Measurements from ENCODE around the gene SOX6. TPM values are rescaled to one million over a fixed set of nuclear protein-coding genes. Genes with fewer than 3 reads are reported as not detected.

Gene SOX6
- total RNA-seq, 1 experiment from 2014 or later = 0.21 TPM

DNA sequence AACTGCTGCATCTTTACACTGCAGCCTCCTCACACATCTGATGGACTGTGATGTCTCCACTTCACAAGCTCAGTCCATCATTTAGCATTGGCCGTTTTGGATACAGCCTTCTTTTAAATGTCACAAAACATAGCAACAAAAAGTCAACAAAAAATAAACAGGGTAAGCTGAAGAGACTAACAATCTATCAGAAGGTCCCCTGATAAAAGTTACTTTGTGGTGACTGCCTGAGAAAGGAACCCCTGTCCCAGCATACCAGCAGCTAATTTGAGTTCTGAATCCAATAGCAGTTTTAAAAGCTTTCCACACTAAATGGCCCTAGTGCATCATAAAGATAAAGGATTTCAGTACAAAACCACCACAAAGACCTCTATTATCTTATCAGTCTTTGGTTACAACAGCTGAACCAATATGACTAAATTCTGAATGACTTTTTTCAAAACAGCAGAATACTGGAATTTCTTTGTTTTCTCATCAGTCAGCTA lies 162.4 kb downstream of the SOX6 start:
- Histone ChIP-seq H3K36me3 (ENCODE audit: control insufficient read depth, insufficient read depth, low read length) (no peaks in the 10 kb centered on the region), H3K27ac (ENCODE audit: low read length) (no peak overlapping the region), H3K4me3 (ENCODE audit: low read depth in 2 of 2, low read length in 2 of 2) (no peak overlapping the region), H3K27me3 (ENCODE audit: control insufficient read depth, insufficient read depth, low read length) (no peaks in the 10 kb centered on the region), H3K4me1 (ENCODE audit: control insufficient read depth, insufficient read depth, low read length) (no peaks in the 10 kb centered on the region), H3K9me3 (ENCODE audit: control insufficient read depth, insufficient read depth, low read depth, low read length) (no peaks in the 10 kb centered on the region)
- BruUV-seq (replicated peaks) = no TSS peak
- in situ Hi-C loops (cut with HindIII; ENCODE audit: low pct_unique_long_range_greater_than_20kb, low sequenced_read_pairs) (no loop called here), intact Hi-C loops (cut with micrococcal nuclease; ENCODE audit: unreplicated experiment) (no loop called here)
- ChIA-PET CTCF (no interaction called here), POLR2A (no interaction called here)
- TF ChIP-seq, protein P1, sequence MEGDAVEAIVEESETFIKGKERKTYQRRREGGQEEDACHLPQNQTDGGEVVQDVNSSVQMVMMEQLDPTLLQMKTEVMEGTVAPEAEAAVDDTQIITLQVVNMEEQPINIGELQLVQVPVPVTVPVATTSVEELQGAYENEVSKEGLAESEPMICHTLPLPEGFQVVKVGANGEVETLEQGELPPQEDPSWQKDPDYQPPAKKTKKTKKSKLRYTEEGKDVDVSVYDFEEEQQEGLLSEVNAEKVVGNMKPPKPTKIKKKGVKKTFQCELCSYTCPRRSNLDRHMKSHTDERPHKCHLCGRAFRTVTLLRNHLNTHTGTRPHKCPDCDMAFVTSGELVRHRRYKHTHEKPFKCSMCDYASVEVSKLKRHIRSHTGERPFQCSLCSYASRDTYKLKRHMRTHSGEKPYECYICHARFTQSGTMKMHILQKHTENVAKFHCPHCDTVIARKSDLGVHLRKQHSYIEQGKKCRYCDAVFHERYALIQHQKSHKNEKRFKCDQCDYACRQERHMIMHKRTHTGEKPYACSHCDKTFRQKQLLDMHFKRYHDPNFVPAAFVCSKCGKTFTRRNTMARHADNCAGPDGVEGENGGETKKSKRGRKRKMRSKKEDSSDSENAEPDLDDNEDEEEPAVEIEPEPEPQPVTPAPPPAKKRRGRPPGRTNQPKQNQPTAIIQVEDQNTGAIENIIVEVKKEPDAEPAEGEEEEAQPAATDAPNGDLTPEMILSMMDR (IDR thresholded peaks at IDR 0.05) = no peak
- TF ChIP-seq TCF7L2 (IDR thresholded peaks at IDR 0.05; ENCODE audit: low read depth, low read length) (no peak), REST (IDR thresholded peaks at IDR 0.05; ENCODE audit: insufficient read depth in 1 of 2, low read depth in 2 of 2, low read length in 1 of 2) (no peak), POLR2AphosphoS5 (IDR thresholded peaks at IDR 0.05; ENCODE audit: low read depth, low read length) (no peak), SIN3A (IDR thresholded peaks at IDR 0.05; ENCODE audit: borderline replicate concordance, insufficient read depth, low read depth, low read length) (no peak)
- DNase-seq (ENCODE audit: low read depth, low spot score) (no peak), ATAC-seq (no peak)

DNA sequence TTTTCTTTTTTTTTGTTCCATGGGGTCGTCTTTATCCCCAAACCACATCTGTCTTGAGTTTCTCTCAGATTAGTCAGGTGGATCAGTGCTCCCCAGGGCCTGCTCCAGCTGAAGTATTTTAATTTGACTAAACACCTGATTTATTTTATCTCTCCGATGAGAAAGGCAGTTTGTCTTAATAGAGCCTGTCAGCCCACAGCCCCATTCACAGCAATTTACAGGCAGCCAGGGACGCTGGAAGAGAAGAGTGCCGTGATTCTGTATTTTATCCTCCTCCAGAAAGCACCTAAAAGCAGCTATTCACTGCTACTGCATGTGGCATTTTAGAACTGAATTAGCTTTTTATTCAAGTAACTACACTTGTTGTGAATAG lies 164.5 kb downstream of the SOX6 start:
- no peak for DNase-seq (ENCODE audit: low read depth, low spot score)
- in situ Hi-C loops (cut with HindIII; ENCODE audit: low pct_unique_long_range_greater_than_20kb, low sequenced_read_pairs) = no loop called here
- no peaks in the 10 kb centered on the region for H3K36me3 ChIP-seq (ENCODE audit: control insufficient read depth, insufficient read depth, low read length)
- no peak for ATAC-seq
- H3K27me3 ChIP-seq (ENCODE audit: control insufficient read depth, insufficient read depth, low read length) = no peaks in the 10 kb centered on the region
- no peaks in the 10 kb centered on the region for H3K4me1 ChIP-seq (ENCODE audit: control insufficient read depth, insufficient read depth, low read length)
- POLR2A ChIA-PET = no interaction called here
- no peaks in the 10 kb centered on the region for H3K9me3 ChIP-seq (ENCODE audit: control insufficient read depth, insufficient read depth, low read depth, low read length)
- H3K27ac ChIP-seq (ENCODE audit: low read length) = no peak overlapping the region
- intact Hi-C loops (cut with micrococcal nuclease; ENCODE audit: unreplicated experiment) = no loop called here
- BruUV-seq (replicated peaks) = no TSS peak
- TF ChIP-seq, protein P1 (IDR thresholded peaks at IDR 0.05) = no peak
- TF ChIP-seq TCF7L2 (IDR thresholded peaks at IDR 0.05; ENCODE audit: low read depth, low read length) (no peak), POLR2AphosphoS5 (IDR thresholded peaks at IDR 0.05; ENCODE audit: low read depth, low read length) (no peak)
- CTCF ChIA-PET = no interaction called here
- no peak overlapping the region for H3K4me3 ChIP-seq (ENCODE audit: low read depth in 2 of 2, low read length in 2 of 2)
